ENCODE measurements around the gene REG1B.
"Not testable (repeated sequence)": the region's sequence is repeated elsewhere in the genome, so short reads cannot be mapped to it uniquely, and the experiment has no call there.

Gene REG1B

DNA sequence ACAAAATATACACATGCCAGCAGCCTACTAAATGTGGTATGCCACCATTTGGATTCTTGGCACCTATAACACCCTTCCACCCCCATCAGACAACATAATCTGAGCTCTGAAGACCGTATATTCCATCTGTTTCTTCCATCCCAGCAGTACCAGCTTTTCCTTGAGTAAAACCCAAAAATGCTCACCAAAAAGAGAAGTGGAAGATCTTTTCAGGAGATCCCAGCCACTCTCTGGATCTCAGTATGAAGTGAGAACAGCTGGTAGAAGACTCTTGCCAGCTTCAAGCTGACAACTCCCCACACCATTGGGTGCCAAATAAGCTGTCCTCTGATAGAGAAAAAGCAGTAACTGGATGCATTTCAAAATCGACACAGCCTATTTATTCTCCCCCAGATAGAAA is 22.6 kb downstream of the REG1B start:
- H3K27ac Mint-ChIP-seq (ENCODE audit: low read depth), result no peak overlapping the region
- H3K36me3 Mint-ChIP-seq (ENCODE audit: insufficient read depth), result no peaks in the 10 kb centered on the region
- H3K4me3 Mint-ChIP-seq, result no peak overlapping the region
- H3K27me3 Mint-ChIP-seq, result no peaks in the 10 kb centered on the region
- H3K9me3 Mint-ChIP-seq, result peaks cover 28% of the 10 kb centered on the region
- no peak for ATAC-seq (replicated peaks; ENCODE audit: extremely low read depth, poor library complexity, severe bottlenecking)
- DNase-seq (ENCODE audit: low spot score in 2 of 2), result no peak
- no peaks in the 10 kb centered on the region for H3K4me1 Mint-ChIP-seq

DNA sequence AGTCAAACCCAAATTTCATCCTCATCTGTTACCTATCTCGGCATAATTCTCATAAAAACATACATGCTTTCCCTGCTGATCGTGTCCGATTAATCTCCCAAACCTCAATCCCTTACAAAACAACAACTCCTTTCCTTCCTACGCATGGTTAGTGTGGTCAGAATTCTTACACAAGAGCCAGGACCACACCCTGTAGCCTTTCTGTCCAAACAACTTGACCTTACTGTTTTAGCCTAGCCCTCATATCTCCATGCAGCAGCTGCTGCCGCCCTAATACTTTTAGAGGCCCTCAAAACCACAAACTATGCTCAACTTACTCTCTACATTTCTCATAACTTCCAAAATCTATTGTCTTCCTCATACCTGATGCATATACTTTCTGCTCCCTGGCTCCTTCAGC is 33.0 kb downstream of the REG1B start:
- not testable (repeated sequence) for H3K4me1 Mint-ChIP-seq; H3K27me3 Mint-ChIP-seq; DNase-seq (ENCODE audit: low spot score in 2 of 2); ATAC-seq (replicated peaks; ENCODE audit: extremely low read depth, poor library complexity, severe bottlenecking); H3K4me3 Mint-ChIP-seq; H3K27ac Mint-ChIP-seq (ENCODE audit: low read depth); H3K36me3 Mint-ChIP-seq (ENCODE audit: insufficient read depth)
- peaks cover 24% of the 10 kb centered on the region for H3K9me3 Mint-ChIP-seq

DNA sequence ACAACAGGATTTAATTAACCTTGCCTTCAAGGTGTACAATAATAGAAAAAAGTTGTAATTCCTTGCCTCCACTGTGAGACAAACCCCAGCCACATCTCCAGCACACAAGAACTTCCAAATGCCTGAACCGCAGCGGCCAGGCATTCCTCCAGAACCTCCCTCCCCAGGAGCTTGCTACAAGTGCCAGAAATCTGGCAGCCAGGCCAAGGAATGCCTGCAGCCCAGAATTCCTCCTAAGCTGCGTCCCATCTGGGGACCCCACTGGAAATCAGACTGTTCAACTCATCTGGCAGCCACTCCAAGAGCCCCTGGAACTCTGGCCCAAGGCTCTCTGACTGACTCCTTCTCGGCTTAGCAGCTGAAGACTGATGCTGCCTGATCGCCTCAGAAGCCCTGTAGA is 34.3 kb downstream of the REG1B start:
- not testable (repeated sequence) for H3K27ac Mint-ChIP-seq (ENCODE audit: low read depth); H3K4me1 Mint-ChIP-seq; H3K4me3 Mint-ChIP-seq; ATAC-seq (replicated peaks; ENCODE audit: extremely low read depth, poor library complexity, severe bottlenecking); H3K27me3 Mint-ChIP-seq; H3K36me3 Mint-ChIP-seq (ENCODE audit: insufficient read depth); DNase-seq (ENCODE audit: low spot score in 2 of 2)
- H3K9me3 Mint-ChIP-seq, result peaks cover 30% of the 10 kb centered on the region

DNA sequence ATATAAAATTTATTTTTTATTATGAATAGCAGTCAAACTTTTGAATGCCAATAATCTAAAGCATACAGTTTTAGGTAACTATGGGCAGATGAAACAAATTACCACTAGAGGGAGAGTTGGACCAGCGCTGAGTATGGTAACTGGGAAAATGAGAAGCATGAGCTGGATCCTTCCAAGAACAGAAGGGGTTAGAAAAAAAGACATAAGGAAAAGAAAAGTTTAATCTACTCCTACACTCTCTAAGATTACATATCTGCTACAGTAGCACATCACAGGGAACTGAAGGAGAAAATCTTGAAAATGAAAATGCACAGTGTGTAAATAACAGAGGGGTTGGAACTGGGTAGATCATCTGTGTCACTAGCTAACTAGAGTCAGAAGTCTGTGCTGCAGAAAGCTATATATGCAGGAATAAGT is 46.8 kb downstream of the REG1B start:
- ATAC-seq (replicated peaks; ENCODE audit: extremely low read depth, poor library complexity, severe bottlenecking), result no peak
- no peak overlapping the region for H3K27ac Mint-ChIP-seq (ENCODE audit: low read depth)

DNA sequence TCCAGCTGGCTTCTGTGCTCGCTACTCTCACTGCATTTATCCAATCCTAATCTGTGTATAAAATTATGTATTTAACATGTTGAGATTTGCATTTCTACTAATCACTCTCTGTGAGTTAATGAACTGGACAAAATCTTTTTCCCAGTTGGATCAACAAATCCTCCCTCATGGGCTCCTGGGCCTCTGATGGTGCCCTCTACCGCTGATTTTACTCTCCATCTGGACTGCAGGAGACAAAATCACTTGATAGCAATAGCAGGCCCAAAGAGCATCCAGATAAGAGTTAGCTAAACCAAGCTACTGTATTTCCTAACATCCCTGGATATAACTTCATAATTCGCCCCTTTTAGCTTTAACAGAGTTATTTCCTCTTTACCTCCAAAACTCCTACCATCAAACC is 47.8 kb downstream of the REG1B start:
- Mint-ChIP-seq H3K9me3 (peaks cover 6% of the 10 kb centered on the region), H3K36me3 (ENCODE audit: insufficient read depth) (no peaks in the 10 kb centered on the region), H3K4me3 (no peak overlapping the region), H3K27ac (ENCODE audit: low read depth) (no peak overlapping the region), H3K4me1 (no peaks in the 10 kb centered on the region), H3K27me3 (no peaks in the 10 kb centered on the region)
- DNase-seq (ENCODE audit: low spot score in 2 of 2) (no peak), ATAC-seq (replicated peaks; ENCODE audit: extremely low read depth, poor library complexity, severe bottlenecking) (no peak)

More for the DNA sequence above, 46.8 kb downstream of the REG1B start:
- no peak overlapping the region for H3K4me3 Mint-ChIP-seq
- H3K27me3 Mint-ChIP-seq, result no peaks in the 10 kb centered on the region
- H3K4me1 Mint-ChIP-seq, result no peaks in the 10 kb centered on the region
- DNase-seq (ENCODE audit: low spot score in 2 of 2), result no peak
- peaks cover 11% of the 10 kb centered on the region for H3K9me3 Mint-ChIP-seq
- H3K36me3 Mint-ChIP-seq (ENCODE audit: insufficient read depth), result no peaks in the 10 kb centered on the region

Data from central memory CD8-positive, alpha-beta T cell (primary cell).